EL (cell line): Measurements from ENCODE around the gene GSC2.
A peak's percentile ranks its signal among the peaks of the same experiment; 100 is the strongest.

Source experiments
- DNase-seq: peaks from one replicate; pipeline ENCODE4 v3.0.0-alpha.2; 2016

GSC2 gene

DNA sequence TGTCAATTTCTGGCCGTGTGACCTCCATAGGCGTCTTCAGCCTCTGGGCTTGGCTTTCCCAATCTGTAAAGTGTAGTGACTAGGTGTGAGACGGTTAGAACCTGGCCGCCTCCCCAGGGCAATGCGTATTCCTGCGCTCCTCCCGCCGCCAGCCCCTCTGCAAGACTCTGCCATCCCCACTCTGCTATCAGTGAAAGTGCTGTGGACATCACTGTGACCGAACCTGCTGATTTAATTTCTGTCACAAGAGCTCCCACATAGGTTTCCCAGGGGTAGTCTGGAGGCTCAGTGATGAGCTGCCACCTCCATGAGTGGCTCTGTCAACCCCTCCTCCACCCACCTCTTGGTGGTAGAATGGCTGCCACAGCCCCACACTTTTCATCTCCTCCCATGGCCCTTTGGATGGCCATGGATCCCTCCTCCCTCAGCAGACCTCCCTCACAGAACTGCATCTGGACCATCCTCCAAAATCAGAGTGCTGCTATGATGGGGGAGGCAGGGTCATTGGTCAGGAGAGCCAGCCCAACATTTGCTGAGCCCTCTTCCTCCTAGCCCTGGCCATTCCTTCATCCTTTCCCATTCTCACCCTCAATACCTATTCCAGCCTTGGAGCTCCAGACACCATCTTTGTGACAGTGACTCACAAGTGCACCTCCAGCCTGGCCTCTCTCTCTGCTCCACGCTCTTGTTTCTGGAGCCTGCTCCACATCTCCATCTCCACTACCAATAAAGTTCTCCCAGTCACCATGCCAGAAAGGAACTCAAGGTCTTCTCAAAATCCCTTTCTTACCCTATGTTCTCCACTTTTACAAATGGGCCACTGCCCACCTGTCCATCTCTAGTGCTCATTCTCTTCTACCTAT, 1.5 kb upstream of the GSC2 start:
- no peak for DNase-seq

GRCh38 chr22:19150482-19151328, 613 bp upstream of the GSC2 start:
- no peak for DNase-seq

GRCh38 chr22:19149047-19149883, 827 bp downstream of the GSC2 start:
- DNase-seq: peak; percentile 30

DNA sequence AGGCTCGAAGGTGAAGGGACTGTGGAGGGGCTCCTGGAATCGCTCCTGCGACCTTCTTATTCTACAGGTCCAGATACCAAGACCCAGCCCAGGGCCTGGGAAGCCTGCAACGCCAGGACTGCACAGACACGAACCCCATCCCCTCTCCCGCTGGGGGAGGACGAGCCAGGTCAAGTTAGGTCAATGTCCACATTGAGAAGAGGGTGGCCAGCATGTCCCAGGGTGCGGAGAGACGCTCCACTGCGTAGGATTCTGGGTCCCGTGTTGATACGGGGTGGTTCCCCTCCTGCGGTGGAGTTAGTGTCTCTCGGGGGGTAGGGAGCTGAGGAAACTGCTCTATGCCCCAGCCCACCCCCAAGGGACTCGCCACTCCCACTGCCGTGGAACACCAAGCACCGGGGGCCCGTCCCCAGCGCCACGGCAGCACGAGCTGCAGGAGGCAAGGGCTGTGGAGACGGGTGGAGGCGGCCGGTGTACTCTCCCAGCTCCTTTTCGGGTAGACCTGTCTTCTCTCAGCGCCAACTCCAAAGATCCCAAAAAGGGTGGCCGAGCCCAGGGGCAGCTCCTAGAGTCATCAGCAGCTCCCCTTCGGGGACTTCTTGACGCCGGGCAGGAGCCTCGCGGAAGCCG, 1.6 kb downstream of the GSC2 start:
- DNase-seq: no peak

- no peak for DNase-seq
Observed at GRCh38 chr22:19147195-19147780, 2.8 kb downstream of the GSC2 start.

DNA sequence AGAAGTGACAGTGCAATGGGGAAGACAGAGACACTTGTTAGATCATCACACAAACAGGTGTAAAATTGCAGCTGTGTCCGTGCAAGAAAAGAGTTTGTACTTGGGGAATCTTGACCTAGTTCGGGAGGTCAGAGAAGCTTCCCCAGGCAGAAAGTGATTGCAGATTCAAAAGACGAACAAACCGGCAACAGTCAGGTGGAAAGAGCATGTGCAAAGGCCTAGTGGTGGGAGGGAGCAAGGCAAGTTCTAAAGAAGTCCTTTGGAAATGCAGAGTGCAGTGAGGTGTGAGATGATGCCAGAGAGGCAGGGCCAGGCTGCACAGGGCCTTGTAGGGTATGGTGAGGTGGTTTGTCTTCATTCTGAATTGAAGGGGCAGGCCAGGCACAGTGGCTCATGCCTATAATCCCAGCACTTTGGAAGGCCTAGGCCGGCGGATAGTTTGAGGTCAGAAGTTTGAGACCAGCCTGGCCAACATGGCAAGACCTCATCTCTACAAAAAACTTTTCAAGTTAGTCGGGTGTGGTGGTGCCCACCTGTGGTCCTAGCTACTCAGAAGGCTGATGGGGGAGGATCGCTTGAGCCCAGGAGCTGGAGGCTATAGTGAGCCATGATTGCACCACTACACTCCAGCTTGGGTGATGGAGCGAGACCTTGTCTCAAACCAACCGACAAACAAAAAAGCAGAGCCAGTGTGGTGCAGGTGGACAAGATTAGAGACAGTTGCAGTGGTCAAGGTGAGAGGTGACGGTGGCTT, 3.7 kb downstream of the GSC2 start:
- DNase-seq: no peak

GRCh38 chr22:19143967-19144400, 6.1 kb downstream of the GSC2 start:
- DNase-seq: no peak

DNA sequence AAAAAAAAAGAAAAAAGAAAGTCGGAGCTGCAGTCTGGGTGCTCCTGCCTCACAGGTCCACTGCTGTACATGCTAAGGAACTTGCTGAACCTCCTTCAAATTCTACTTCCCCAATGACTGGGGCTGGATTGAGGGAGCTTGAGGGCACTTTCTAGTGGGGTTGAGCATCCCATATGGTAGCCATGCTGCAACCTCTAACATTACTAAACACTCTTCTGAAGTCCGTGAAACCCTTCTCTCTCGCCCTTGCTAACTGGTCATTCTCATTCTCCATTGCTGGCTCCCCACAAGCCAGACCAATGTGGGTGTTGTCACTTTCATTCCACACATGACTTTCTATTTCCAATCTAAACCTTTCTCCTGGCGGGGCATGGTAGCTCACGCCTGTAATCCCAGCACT, 6.9 kb downstream of the GSC2 start:
- no peak for DNase-seq

- DNase-seq: no peak
Observed at GRCh38 chr22:19142394-19142793, 7.7 kb downstream of the GSC2 start.

DNA sequence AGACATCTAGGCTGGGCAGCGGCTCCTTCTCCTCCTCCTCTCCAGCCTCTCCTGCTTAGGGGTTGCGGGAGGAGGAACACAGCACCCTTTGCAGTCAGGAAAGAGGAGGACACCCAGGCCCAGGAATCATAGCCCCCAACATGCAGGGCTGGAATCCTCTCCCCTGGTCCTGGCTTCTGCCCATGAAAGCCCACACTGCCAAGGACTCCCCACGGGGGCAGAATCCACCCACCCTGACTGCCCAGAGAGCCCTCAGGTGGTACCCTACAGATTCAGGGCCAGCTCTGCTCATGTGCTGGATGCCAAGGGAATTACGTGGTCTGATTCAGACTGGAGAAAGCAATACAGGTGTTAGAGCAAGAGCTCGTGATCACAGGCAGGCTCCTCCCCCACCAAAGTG, 10.1 kb downstream of the GSC2 start:
- DNase-seq: no peak

- DNase-seq: no peak
Observed at GRCh38 chr22:19139001-19139356, 11.1 kb downstream of the GSC2 start.

DNA sequence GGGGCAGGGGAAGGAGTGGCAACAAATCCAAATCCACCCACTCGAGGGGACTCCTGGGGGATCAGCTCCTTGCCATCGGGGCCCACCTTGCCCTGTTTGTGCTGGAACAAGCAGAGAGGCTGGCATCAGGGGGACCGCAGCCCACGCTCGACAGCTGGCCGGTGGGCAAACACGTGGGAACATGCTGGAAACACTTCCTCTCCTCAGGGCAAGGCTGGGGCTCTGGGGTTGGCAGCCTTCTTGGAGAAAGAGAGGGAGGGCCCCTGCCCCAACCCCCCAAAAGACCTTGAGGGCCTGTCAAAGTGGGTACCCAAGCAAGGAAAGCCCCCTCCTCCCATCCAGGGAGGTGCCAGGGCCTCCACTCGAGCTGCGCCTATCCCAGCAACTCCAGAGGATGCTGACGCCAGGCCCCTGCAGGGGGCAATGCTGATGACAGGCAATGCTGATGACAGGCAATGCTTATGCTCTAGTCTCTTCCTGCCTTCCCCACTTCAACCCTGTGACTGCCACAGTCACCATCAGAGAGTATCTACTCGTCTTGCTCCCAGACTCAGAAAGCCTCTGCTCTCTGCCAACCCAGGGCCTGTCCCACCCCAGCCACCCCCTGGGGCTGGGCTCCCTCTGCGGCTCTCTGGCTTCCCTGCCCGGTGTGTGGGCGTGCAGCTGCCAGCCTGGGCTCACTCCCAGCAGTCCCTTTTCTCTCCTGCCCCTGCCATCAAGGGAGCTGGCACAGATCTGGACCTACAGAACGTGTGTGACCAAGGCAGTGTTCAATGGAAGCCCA, 11.7 kb downstream of the GSC2 start:
- no peak for DNase-seq

DNA sequence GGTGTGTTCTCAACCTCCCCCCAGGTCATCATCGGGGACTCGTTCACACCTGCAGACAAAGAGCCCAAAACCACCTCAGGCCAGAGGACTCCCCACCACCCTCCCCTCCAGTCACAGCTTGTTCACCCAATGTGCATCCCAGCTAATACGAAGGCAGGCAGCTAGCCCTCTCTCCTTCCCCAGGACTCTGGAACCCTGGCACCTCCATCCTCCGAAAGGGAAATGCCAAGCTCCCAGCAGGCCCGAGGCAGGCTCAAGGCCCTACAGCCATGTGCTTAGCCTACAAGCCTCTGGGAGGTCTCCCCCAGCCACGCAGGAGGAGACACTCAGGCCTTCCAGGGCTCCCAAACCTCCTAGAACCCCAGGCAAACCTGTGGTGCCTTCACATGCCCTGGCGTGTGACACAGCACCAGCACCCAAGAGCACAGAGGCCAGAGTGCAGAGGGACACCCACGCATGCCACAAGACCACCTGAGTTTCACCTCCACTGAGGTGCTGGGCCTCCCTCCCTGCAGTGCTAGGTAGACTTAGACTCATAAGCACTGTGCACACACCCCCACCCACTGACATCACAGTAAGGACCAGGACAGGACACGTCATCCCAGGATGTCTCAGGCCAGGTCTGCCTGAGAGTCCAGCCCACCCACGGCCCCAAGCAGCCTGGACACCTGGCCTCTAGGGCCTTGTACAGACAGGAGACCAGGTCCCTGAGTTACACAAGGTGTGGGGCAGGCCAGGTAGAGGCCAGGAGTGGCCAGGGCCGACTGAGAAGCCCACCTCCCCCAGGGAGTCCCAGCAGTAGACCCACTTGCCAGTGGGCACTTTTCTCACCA, 12.5 kb downstream of the GSC2 start:
- DNase-seq: no peak

DNA sequence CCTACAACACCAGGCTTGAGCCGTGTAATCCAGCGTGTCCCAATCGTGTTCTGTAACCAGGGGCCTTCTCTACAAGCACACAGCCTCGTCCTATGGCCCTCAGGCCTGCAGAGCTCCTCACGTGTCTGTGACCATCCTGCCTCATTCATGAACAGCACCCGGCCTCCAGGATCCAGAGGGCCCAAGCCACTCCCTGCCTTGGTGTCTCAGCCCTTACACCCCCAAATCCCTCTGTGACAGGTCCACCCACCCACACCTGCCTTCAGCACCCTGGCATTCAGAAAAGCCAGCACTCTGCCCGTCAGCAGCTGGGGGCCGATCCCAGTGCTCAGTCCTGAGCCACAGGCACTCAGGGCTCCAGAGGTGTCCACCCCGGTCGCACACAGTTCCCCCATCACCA, 13.2 kb downstream of the GSC2 start:
- DNase-seq: no peak

- DNase-seq: no peak
Observed at GRCh38 chr22:19134874-19135273, 15.2 kb downstream of the GSC2 start.

- no peak for DNase-seq
Observed at GRCh38 chr22:19134176-19134831, 15.8 kb downstream of the GSC2 start.

- no peak for DNase-seq
Observed at GRCh38 chr22:19133561-19133960, 16.5 kb downstream of the GSC2 start.

- DNase-seq: no peak
Observed at GRCh38 chr22:19132693-19133400, 17.2 kb downstream of the GSC2 start.

DNA sequence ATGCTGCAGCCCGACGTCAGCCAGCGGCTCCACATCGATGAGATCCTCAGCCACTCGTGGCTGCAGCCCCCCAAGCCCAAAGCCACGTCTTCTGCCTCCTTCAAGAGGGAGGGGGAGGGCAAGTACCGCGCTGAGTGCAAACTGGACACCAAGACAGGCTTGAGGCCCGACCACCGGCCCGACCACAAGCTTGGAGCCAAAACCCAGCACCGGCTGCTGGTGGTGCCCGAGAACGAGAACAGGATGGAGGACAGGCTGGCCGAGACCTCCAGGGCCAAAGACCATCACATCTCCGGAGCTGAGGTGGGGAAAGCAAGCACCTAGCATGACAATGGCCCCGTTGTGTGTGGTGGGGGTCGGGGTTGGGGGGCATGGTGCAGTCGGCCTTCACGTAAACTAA, 17.9 kb downstream of the GSC2 start:
- DNase-seq: no peak
